Subcutaneous abdominal adipose tissue (tissue), 5 donors: ENCODE measurements around the gene ECPAS.
"Not testable (repeated sequence)": the region's sequence is repeated elsewhere in the genome, so short reads cannot be mapped to it uniquely, and the experiment has no call there.

Source experiments
- H3K27ac ChIP-seq: one replicate; pipeline ENCODE4 v1.7.0; 2013; ENCODE audit warnings: low read depth, mild to moderate bottlenecking, inconsistent platforms, low read length, moderate library complexity
- H3K27me3 ChIP-seq, 5 donors: one replicate each; pipeline ENCODE4 v1.7.0; 2013; ENCODE audit warnings: low read length in 5 of 5, inconsistent platforms in 1 of 5; ENCODE audit not compliant: control insufficient read depth in 5 of 5, insufficient read depth in 4 of 5
- H3K36me3 ChIP-seq, 5 donors: one replicate each; pipeline ENCODE4 v1.7.0; 2013; ENCODE audit warnings: low read length in 5 of 5; ENCODE audit not compliant: control insufficient read depth in 5 of 5, insufficient read depth in 5 of 5
- H3K4me1 ChIP-seq, 5 donors: one replicate each; pipeline ENCODE4 v1.7.0; 2013; ENCODE audit warnings: low read length in 5 of 5, mild to moderate bottlenecking in 3 of 5, moderate library complexity in 1 of 5; ENCODE audit not compliant: control insufficient read depth in 5 of 5, insufficient read depth in 5 of 5
- H3K4me3 ChIP-seq, 5 donors: one replicate each; pipeline ENCODE4 v1.7.0; 2013; ENCODE audit warnings: low read length in 5 of 5, low read depth in 1 of 5
- H3K9ac ChIP-seq, 5 donors: one replicate each; pipeline ENCODE4 v1.7.0; 2013; ENCODE audit warnings: low read length in 5 of 5, mild to moderate bottlenecking in 4 of 5, moderate library complexity in 3 of 5
- H3K9me3 ChIP-seq, 5 donors: one replicate each; pipeline ENCODE4 v1.7.0; 2013; ENCODE audit warnings: low read length in 5 of 5; ENCODE audit not compliant: control insufficient read depth in 5 of 5
- donor health status: healthy.
- donor health status: healthy.
- donor health status: healthy.
- donor health status: healthy.
- donor health status: healthy.

ECPAS gene

DNA sequence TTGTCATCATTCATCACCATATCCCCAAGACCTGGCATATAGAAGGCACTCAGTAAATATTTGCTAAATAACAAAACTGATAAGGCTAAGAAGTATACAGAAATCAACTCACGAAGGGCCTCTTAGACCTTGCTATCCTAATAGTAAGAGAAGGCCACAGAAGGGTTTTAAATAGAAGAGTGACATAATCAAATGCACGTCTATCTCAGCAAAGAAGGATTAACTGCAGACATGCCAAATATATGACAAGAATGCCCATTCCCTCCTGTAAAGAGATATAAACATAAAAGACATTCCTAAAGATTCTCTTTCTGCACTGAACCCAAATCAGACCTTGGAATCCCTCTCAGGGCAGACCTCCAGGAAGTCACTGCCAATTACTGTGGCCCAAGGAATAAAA is 34.1 kb downstream of the ECPAS start:
- Histone ChIP-seq H3K27ac (no peak overlapping the region), H3K27me3 (no peaks in the 10 kb centered on the region), H3K9me3 (no peaks in the 10 kb centered on the region), H3K4me3 (no peak overlapping the region), H3K4me1 (peaks cover 0 to 4% (median 3%) of the 10 kb centered on the region in 5 donors), H3K9ac (no peak overlapping the region), H3K36me3 (peaks cover 2 to 14% (median 6%) of the 10 kb centered on the region in 5 donors)

DNA sequence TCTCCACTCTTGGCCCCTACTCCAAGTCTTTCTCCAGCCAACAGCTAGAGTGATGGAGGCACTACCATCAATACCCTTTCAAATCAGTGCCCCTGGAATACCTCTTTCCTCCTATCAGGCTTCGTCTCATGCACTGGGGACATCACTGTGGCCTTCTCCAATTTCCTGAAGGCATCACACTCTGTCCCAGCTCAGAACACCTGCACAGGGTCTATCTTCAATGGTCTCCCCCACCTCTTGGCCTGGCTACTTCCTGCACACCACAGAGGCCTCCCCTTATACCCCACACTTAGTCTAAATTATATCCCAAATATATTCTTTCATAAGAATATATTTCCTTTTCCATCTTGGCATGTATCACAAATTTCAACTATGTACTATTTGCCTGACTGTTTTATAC is 34.5 kb downstream of the ECPAS start:
- Histone ChIP-seq H3K36me3 (peaks cover 2 to 14% (median 6%) of the 10 kb centered on the region in 5 donors), H3K27ac (no peak overlapping the region), H3K27me3 (no peaks in the 10 kb centered on the region), H3K9me3 (no peaks in the 10 kb centered on the region), H3K9ac (no peak overlapping the region), H3K4me1 (peaks cover 0 to 4% (median 3%) of the 10 kb centered on the region in 5 donors), H3K4me3 (no peak overlapping the region)

DNA sequence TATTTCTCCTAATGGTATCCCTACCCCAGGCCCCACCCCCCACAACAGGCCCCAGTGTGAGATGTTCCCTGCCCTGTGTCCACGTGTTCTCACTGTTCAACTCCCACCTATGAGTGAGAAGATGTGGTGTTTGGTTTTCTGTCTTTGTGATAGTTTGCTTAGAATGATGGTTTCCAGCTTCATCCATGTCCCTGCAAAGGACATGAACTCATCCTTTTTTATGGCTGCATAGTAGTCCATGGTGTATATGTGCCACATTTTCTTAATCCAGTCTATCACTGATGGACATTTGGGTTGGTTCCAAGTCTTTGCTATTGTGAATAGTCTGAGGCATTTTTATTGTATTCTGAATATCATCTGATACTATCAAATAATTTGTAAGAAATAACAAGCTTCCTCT is 38.4 kb downstream of the ECPAS start:
- not testable (repeated sequence) for H3K9me3 ChIP-seq, H3K27ac ChIP-seq, H3K4me1 ChIP-seq, H3K9ac ChIP-seq, H3K27me3 ChIP-seq, H3K4me3 ChIP-seq
- H3K36me3 ChIP-seq: peaks cover 16 to 37% (median 30%) of the 10 kb centered on the region in 5 donors

DNA sequence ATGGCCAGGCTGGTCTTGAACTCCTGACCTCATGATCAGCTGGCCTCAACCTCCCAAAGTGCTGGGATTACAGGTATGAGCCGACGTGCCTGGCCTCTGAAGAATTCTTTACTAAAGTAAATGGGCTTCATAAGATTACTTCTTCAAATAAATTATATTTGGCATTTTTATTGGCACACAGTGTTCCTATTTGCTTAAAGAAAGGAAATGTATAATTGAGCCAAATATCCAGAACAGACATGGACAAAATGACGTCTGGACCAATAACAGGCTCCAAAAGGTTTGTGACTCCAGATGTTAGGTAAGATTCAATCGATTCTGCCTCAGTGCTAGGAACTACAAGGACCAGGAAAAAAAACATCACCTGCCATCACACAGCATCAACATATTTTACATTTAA is 40.7 kb downstream of the ECPAS start:
- Histone ChIP-seq H3K4me1 (peaks cover 0 to 11% (median 7%) of the 10 kb centered on the region in 5 donors), H3K27me3 (no peaks in the 10 kb centered on the region), H3K9me3 (no peaks in the 10 kb centered on the region), H3K4me3 (no peak overlapping the region), H3K27ac (no peak overlapping the region), H3K9ac (no peak overlapping the region), H3K36me3 (peaks cover 34 to 43% (median 37%) of the 10 kb centered on the region in 5 donors)

DNA sequence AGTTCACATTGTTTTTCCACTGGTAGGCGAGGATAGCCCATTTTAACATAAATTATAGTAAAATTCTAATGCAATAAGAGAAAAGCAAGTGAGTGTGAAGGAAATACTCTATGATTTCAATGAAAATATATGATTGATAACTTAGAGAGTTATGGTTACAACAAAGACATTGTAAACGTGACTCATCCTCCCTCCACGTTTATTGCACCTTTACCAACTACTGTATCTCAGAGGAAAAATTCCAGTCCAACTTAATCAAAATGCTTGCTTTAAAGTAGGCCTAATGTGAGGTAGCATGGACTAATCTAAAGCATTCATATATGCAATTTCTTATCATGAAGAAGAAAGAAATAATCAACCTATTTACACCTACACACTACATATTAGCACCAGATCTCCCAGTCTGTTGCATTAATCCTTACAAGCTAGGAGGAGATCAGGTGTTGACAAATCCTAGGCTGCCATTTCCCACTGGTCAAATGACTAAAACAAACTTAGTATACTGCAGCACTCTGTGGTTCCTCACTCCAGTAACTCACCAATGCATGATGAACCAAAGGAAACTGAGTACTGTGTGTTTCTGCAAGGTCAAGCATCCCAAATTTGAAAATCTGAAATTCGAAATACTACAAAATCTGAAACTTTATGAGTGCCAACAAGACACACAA is 41.7 kb downstream of the ECPAS start:
- Histone ChIP-seq H3K36me3 (peaks cover 36 to 49% (median 37%) of the 10 kb centered on the region in 5 donors), H3K4me3 (no peak overlapping the region), H3K27ac (no peak overlapping the region), H3K4me1 (peaks cover 0 to 15% (median 9%) of the 10 kb centered on the region in 5 donors), H3K27me3 (no peaks in the 10 kb centered on the region), H3K9ac (no peak overlapping the region), H3K9me3 (no peaks in the 10 kb centered on the region)

DNA sequence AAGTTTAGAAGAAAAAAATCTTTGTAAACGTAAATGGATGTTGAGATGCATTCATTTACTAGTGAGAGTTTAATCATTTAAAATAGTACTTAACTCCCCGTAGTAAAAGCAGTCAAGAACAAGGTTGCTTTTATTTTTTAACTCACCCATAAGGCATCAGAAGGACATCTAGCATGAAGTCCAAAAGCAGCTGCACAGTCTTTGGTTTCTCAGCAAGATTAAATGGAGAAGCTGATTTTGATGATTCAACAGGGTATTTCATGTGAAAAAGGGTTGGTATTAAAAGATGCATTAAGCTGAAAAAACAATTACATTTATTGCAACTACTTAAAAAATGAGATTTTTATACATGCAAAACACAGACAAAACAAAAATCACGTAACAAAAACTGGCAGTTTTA is 44.0 kb downstream of the ECPAS start:
- peaks cover 33 to 55% (median 43%) of the 10 kb centered on the region in 5 donors for H3K36me3 ChIP-seq

DNA sequence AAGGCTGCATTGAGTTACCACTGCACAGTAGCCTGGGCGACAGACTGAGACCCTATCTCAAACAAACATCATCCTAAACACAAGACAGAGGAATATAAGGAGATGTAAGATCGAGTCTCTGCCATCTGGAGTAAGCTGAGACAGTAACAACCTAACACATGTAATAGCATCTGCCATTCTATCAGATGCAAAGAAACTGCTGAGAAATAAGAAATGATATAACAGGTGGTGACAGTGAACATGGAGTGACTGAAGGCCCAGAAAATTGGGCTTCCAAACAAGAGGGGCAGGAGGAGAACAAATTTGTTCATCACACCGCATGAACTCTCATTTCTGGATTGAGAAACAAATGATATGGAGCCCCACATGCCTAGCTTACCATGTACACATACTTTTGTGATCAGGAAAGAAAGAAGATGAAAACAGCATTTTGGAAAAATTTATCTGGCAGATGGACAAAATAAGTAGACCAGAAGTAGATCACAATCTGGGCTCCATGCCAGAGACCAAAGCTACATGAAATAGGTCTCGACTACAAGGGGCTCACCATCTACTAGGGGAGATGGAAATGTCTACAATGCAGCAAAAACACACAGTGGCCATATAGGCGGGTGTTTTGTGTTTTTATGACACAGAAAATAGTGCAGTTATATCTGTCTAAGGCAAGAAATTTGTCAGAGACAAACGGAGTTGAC is 45.5 kb downstream of the ECPAS start:
- peaks cover 0 to 25% (median 12%) of the 10 kb centered on the region in 5 donors for H3K4me1 ChIP-seq
- no peaks in the 10 kb centered on the region for H3K27me3 ChIP-seq
- H3K36me3 ChIP-seq: peaks cover 28 to 48% (median 41%) of the 10 kb centered on the region in 5 donors
- H3K9ac ChIP-seq: no peak overlapping the region
- H3K27ac ChIP-seq: no peak overlapping the region
- H3K9me3 ChIP-seq: no peaks in the 10 kb centered on the region
- H3K4me3 ChIP-seq: no peak overlapping the region

More for the DNA sequence above, 44.0 kb downstream of the ECPAS start:
- Histone ChIP-seq H3K4me3 (no peak overlapping the region), H3K4me1 (peaks cover 0 to 25% (median 12%) of the 10 kb centered on the region in 5 donors), H3K9me3 (no peaks in the 10 kb centered on the region), H3K27ac (no peak overlapping the region), H3K27me3 (no peaks in the 10 kb centered on the region), H3K9ac (no peak overlapping the region)

DNA sequence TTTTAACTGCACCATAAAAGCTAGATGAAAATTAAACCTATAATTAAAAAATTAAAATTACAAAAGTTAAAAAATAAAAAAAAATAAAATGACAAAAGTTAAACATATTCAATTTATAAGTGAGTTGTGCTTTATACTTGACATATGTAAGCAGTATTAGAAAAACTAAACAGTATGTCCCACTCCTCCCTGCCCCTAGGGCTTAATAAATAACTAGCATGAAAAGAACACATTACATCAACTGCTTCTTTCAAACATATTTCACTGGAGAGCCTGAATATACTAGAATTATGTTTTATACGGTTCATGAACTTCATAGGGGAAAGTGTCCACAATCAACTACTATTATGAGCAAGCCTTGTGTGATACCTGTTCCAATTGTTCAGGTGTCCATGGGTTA is 47.6 kb downstream of the ECPAS start:
- Histone ChIP-seq H3K9ac (no peak overlapping the region), H3K27me3 (no peaks in the 10 kb centered on the region), H3K4me3 (no peak overlapping the region), H3K9me3 (no peaks in the 10 kb centered on the region), H3K36me3 (peaks cover 27 to 46% (median 42%) of the 10 kb centered on the region in 5 donors), H3K27ac (peak overlapping the region; percentile 24), H3K4me1 (peaks cover 0 to 25% (median 12%) of the 10 kb centered on the region in 5 donors)

DNA sequence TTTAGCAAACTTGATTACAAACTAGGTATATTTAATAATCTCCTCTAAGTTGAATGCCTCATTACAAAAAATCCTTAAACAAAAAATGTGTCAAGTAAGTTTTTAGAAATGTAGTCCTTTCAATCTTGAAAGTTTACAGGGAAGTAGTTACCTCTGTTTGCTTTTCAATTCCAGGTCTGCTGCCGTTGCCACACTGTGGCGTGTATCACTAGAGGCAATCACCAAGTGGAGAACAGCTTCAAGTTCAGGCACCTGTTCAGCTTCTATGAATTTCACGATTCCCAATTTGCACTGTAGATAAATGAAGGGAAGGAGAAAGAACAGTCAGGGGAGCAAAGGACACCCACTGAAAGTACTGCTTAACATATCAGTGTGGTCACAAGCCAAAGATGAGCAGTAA is 51.1 kb downstream of the ECPAS start:
- Histone ChIP-seq H3K9ac (no peak overlapping the region), H3K27ac (no peak overlapping the region), H3K9me3 (no peaks in the 10 kb centered on the region), H3K27me3 (no peaks in the 10 kb centered on the region), H3K4me1 (peaks cover 0 to 11% (median 2%) of the 10 kb centered on the region in 5 donors), H3K36me3 (peaks cover 34 to 58% (median 46%) of the 10 kb centered on the region in 5 donors), H3K4me3 (no peak overlapping the region)

DNA sequence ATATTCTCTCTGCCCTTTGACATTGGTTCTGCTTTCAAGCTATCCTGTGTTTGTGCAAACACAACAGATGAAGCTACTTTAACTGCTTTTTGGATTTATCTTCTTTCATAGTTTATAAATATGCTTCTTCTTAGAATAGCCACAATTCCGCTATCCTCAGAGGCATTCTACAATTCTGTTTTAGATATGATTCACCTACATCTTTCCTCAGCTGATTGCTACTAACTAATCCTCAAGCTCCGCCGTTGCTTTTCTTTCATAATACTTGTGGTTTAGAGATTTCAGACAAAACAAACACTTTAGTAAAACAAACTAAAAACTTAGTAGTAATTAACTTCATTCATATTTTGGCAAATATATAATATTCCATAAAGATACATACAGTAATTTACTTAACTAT is 52.5 kb downstream of the ECPAS start:
- peaks cover 39 to 64% (median 56%) of the 10 kb centered on the region in 5 donors for H3K36me3 ChIP-seq
- H3K4me3 ChIP-seq: no peak overlapping the region
- H3K27me3 ChIP-seq: no peaks in the 10 kb centered on the region
- peaks cover 0 to 2% (median 0%) of the 10 kb centered on the region in 5 donors for H3K4me1 ChIP-seq
- no peak overlapping the region for H3K27ac ChIP-seq
- H3K9ac ChIP-seq: no peak overlapping the region
- H3K9me3 ChIP-seq: no peaks in the 10 kb centered on the region
